SKM-1 (cell line): ENCODE measurements around the gene DISP3.
"Not testable (repeated sequence)": the region's sequence is repeated elsewhere in the genome, so short reads cannot be mapped to it uniquely, and the experiment has no call there.

Experiments
- DNase-seq: peaks from one replicate; lab custom pipeline; 2025; ENCODE audit not compliant: unreplicated experiment; lab: John Stamatoyannopoulos, UW

DISP3 gene

DNA sequence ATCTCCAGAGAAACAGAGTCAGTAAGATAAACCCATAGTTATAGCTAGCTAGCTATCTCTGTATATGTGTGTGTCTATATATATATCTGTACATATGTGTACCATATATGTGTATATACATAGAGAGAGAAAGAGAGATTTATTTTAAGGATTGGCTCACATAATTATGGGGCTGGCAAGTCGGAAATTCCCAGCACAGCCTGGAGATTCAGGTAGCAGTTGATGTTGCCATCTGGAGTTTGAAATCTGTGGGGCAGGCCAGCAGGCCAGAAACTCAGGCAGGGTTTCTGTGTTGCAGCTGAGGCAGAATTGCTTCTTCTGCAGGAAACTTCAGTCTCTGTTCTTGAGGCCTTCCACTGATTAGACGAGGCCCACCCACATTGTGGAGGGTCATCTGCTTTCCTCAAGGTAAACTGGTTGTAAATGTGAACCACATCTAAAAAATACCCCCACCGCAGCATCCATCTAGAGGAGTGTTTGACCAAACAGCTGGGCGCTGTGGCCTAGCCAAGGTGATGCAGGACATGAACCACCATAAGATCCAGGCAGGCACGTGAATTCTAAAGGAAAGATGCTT is 94.2 kb downstream of the DISP3 start:
- DNase-seq = no peak

DNA sequence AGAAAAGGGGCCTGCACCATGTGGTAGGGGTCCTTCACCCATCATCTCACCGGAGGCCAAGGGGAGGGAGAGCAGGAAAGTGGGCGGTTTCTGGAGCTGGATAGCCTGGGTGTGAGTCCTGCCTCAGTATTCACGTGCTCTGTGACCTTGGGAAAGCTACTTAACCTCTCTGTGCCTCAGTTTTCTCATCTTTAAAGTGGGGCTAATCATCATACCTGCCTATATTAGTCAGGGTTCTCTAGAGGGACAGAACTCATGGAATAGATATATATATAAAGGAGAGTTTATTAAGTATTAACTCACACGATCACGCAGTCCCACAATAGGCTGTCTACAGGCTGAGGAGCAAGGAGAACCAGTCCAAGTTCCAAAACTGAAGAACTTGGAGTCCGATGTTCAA is 96.6 kb downstream of the DISP3 start:
- DNase-seq = no peak

DNA sequence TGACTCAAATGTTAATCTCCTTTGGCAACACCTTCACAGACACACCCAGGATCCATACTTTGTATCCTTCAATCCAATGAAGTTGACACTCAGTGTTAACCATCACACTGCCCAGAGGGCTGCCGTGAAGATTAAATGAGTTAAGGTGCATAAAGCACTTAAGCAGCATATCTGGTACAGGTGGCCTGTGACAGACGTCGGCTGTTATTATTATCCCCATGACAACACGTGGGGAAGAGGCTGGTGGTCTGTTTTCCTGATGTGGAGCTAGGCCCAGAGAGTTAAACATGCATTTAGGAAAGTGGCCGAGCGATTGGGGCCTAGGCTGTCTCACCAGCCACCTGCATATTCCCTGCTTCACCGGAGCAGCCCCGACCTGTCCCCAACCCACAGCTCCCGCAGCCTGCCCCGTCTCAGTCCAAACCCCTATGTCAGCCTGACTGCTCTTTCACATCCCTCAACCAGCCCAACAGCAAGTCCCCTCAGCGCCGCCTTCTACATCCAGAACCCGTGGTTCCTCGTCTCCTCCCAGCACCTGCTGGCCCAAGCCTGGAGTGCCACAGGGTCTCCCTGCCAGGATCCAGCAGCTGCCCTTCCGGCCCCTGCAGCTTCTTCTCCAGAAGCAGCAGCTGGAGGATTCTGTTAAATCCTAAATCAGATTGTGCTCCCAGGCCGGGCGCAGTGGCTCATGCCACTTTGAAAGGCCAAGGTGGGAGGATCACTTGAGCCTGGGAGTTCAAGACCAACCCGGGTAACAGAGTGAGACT is 97.3 kb downstream of the DISP3 start:
- DNase-seq = no peak

DNA sequence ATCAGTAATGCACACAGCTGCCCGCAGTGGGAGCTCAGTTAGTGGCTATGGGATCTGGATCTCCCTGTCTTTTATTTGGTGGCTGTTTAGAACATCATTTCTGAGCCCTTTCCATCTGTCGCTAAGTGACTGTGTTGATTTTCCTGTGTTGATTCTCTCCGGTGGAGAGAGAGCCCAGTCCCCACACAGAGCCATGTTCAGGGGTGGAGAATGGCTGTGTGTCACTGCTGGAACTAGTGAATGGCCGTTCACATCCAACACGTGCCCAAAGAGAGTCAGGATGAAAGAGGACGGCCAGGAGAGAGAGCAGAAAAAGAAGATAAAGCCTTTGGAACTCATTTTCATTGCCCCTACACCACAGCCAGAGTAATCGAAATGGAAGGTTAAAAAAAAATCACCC is 99.0 kb downstream of the DISP3 start:
- no peak for DNase-seq

DNA sequence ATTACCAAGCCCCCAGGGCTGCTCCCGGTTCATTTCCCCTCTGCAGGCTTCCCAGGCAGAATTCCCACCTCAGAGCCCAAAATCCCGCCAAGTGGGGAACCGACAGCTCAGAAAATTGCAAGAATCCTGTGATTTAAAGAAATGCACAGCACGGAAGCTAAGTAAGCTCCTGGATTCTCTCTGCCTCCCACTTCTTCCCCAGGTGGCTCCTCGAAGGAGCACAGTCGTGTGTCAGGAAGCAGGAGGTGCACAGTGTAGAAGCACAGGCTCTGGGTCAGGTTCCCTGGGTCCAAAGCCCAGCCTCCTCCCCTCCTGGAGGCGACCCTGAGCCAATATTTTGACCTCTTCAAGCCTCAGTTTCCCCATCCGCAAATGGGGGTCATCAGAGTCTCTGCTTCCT is 100.6 kb downstream of the DISP3 start:
- no peak for DNase-seq

DNA sequence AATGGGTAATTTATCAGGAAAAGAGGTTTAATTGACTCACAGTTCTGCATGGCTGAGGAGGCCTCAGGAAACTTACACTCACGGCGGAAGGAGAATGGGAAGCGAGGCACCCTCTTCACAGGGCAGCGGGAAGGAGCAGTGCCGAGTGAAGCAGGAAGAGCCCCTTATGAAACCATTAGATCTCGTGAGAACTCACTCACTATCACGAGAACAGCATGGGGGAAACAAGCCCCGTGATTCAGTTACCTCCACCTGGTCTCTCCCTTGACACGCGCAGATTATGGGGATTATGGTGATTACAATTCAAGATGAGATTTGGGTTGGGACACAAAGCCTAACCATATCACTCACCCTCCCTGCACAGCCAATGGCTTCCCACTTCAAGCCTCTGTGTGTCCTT is 101.1 kb downstream of the DISP3 start:
- not testable (repeated sequence) for DNase-seq

DNA sequence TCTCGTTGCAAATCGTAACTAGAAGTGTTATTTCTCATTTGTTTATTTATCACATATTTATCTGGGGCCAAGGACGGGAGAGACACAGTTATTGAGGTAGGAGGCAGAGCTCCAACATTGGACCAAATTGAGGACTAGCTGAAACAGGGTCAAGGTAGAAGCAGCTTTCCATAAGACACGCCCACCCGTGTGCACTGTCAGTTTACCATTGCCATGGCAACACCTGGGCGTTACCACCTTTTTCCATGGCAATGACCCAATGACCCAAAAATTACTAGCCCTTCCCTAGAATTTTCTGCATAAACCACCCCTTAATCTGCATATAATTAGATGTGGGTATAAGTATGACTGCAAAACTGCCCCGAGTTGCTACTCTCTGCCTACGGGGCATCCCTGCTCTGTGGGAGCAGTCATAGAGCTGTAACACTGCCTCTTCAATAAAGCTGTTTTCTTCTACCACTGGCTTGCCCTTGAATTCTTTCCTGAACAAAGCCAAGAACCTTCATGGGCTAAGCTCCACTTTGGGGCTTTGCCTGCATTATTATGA is 102.6 kb downstream of the DISP3 start:
- DNase-seq = no peak

DNA sequence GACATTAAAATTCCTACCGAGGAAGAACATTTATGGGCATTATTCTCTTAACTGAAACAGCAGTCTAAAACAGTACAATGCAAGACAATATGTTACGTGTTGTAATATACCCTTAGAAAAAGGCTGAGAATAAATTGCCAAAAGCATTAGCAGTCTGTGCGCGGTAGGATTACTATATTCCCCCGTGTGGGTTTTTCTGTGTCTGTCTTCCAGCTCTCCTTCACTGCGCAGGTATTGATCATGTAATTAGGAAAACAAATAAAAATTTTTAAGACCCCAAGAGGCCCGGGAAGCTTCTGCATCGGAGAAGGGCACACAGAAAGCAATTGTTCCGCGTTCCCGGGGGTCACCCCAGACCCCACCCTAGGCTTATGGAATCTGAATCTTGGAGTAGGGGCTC is 106.4 kb downstream of the DISP3 start:
- no peak for DNase-seq
